Endometrial microvascular endothelial cells (primary cell): ENCODE results near the gene ABL1. TPM values are rescaled to one million over a fixed set of nuclear protein-coding genes. Genes with fewer than 3 reads are reported as not detected.

Source experiments
- in situ Hi-C: cut with HindIII; loops from 2 replicates; pipeline ENCODE4 v1.10.0; 2017; ENCODE audit warnings: low sequenced_read_pairs, low pct_unique_long_range_greater_than_20kb; ENCODE audit errors: inconsistent ontology term
- total RNA-seq: library from RNA; depleted of rRNA; stranded (reverse); fragments of >200 nt; gene quantifications from one replicate; pipeline ENCODE4 v1.2.3, GENCODE V29; 2015; ENCODE audit errors: inconsistent ontology term

ABL1 gene
- total RNA-seq, 1 donor from 2014 or later: 38.0 TPM

DNA sequence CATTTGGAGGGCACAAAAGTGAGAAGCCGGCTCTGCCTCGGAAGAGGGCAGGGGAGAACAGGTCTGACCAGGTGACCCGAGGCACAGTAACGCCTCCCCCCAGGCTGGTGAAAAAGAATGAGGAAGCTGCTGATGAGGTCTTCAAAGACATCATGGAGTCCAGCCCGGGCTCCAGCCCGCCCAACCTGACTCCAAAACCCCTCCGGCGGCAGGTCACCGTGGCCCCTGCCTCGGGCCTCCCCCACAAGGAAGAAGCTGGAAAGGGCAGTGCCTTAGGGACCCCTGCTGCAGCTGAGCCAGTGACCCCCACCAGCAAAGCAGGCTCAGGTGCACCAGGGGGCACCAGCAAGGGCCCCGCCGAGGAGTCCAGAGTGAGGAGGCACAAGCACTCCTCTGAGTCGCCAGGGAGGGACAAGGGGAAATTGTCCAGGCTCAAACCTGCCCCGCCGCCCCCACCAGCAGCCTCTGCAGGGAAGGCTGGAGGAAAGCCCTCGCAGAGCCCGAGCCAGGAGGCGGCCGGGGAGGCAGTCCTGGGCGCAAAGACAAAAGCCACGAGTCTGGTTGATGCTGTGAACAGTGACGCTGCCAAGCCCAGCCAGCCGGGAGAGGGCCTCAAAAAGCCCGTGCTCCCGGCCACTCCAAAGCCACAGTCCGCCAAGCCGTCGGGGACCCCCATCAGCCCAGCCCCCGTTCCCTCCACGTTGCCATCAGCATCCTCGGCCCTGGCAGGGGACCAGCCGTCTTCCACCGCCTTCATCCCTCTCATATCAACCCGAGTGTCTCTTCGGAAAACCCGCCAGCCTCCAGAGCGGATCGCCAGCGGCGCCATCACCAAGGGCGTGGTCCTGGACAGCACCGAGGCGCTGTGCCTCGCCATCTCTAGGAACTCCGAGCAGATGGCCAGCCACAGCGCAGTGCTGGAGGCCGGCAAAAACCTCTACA, 49.8 kb downstream of the ABL1 start:
- in situ Hi-C loops: no loop called here

DNA sequence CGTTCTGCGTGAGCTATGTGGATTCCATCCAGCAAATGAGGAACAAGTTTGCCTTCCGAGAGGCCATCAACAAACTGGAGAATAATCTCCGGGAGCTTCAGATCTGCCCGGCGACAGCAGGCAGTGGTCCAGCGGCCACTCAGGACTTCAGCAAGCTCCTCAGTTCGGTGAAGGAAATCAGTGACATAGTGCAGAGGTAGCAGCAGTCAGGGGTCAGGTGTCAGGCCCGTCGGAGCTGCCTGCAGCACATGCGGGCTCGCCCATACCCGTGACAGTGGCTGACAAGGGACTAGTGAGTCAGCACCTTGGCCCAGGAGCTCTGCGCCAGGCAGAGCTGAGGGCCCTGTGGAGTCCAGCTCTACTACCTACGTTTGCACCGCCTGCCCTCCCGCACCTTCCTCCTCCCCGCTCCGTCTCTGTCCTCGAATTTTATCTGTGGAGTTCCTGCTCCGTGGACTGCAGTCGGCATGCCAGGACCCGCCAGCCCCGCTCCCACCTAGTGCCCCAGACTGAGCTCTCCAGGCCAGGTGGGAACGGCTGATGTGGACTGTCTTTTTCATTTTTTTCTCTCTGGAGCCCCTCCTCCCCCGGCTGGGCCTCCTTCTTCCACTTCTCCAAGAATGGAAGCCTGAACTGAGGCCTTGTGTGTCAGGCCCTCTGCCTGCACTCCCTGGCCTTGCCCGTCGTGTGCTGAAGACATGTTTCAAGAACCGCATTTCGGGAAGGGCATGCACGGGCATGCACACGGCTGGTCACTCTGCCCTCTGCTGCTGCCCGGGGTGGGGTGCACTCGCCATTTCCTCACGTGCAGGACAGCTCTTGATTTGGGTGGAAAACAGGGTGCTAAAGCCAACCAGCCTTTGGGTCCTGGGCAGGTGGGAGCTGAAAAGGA, 50.7 kb downstream of the ABL1 start:
- in situ Hi-C loops: no loop called here

DNA sequence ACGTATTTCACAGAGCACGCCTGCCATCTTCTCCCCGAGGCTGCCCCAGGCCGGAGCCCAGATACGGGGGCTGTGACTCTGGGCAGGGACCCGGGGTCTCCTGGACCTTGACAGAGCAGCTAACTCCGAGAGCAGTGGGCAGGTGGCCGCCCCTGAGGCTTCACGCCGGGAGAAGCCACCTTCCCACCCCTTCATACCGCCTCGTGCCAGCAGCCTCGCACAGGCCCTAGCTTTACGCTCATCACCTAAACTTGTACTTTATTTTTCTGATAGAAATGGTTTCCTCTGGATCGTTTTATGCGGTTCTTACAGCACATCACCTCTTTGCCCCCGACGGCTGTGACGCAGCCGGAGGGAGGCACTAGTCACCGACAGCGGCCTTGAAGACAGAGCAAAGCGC, 51.9 kb downstream of the ABL1 start:
- in situ Hi-C loops: no loop called here

GRCh38 chr9:130887494-130888144, 52.6 kb downstream of the ABL1 start:
- in situ Hi-C loops: no loop called here

- in situ Hi-C loops: no loop called here
Observed at GRCh38 chr9:130888146-130888885, 53.3 kb downstream of the ABL1 start.

- in situ Hi-C loops: no loop called here
Observed at GRCh38 chr9:130890124-130890523, 55.1 kb downstream of the ABL1 start.

GRCh38 chr9:130890870-130891687, 56.0 kb downstream of the ABL1 start:
- in situ Hi-C loops: no loop called here

DNA sequence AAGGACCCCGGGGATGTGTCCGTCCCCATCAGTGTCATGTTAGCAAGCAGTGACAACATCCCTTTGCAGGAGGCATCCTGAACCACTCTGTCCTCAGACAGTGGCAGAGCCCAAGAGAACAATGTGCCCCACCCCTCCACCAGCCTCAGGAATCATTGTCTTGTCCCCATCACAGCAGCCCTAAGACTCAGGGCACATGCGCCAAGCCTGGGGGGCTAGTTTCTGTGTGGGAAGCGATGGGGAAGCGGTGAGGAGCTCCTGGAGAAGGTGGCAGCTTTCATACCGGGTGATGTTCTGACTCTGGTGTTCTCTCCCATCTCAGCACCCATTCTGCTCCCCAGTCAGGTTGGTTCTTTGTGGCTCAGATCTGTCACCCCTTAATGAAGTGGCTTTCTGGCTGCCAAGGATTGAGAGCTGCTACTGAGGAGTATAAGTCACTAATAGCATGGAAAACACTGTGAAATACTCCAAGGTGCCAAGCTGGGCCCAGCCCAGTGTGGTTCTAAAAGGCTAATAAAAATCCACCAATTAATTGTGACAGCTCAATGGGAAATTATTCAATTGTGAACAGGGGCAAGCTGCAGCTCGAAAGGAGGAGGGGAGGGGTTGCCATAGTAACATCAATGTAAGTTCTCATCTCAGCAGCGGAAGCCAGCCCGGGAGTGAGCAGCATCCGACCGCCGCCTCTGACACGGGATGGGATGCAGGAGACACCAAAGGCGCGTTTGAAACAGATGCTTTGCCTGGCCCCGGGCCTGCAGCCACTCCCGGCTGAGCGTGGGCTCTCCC, 56.8 kb downstream of the ABL1 start:
- in situ Hi-C loops: no loop called here

GRCh38 chr9:130892477-130893304, 57.6 kb downstream of the ABL1 start:
- in situ Hi-C loops: no loop called here

GRCh38 chr9:130893341-130894101, 58.5 kb downstream of the ABL1 start:
- in situ Hi-C loops: no loop called here

DNA sequence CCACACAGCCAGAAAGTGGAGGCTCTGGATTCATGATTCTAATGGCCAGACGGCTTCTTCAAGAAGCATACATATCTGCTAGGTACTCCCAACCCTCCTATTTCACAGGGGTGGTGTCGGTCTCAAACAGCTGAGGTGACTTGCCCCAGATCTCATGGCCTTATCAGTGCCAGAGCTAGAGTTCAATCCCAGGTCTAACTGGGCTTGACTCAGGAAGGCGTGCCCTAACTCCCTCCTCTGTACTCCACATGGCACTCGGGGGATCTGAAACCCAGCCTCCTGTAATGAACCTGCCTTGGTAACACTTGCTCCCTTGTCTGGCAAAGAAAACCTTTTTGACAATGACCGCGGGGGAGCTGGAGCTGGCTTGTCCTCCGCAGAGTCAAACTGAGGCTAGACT, 59.5 kb downstream of the ABL1 start:
- in situ Hi-C loops: no loop called here

- in situ Hi-C loops: no loop called here
Observed at GRCh38 chr9:130895038-130895437, 60.0 kb downstream of the ABL1 start.

- in situ Hi-C loops: no loop called here
Observed at GRCh38 chr9:130895481-130896232, 60.6 kb downstream of the ABL1 start.

- in situ Hi-C loops: no loop called here
Observed at GRCh38 chr9:130896233-130897014, 61.4 kb downstream of the ABL1 start, which contains the start of gene QRFP. QRFP (minus strand) TSS chr9:130896812; CDS start chr9:130893838, 2,974 bp downstream.
